HepG2 (cell line): ENCODE data around the gene MYO3B. TPM values are rescaled to one million over a fixed set of nuclear protein-coding genes. Genes with fewer than 3 reads are reported as not detected.

Source experiments
- ATAC-seq: fragments of 200-7000 bp; cut with Tn5 transposase; 3 replicates; pipeline ENCODE4 v1.9.1; 2020; ENCODE audit warnings: mild to moderate bottlenecking, moderate library complexity
- BruUV-seq: library from RNA; stranded (reverse); fragments of 400-500 nt; replicated peaks from 2 replicates; lab custom pipeline; 2021; lab: Mats Ljungman, UMichigan
- CTCF ChIA-PET: fragments of 300-600 bp; formaldehyde crosslinking; extraction: SDS; loops from one replicate; lab custom pipeline; 2021; ENCODE audit warnings: low total read pairs, inconsistent platforms, low intra/inter-chr PET ratio; lab: Yijun Ruan, JAX
- POLR2A ChIA-PET: fragments of 350-600 bp; sonication (Branson Sonifier 250); formaldehyde crosslinking; loops from one replicate; lab custom pipeline; 2020; ENCODE audit warnings: antibody characterized with exemption, inconsistent platforms; lab: Yijun Ruan, JAX
- DNase-seq: peaks from one replicate; pipeline ENCODE4 v3.0.0-alpha.2; 2015; ENCODE audit warnings: low spot score
- FAIRE-seq: peaks from 3 replicates; lab custom pipeline; 2011; peaks lifted over from hg19 to GRCh38; lab: Jason Lieb, UNC
- H2AFZ ChIP-seq: one replicate; pipeline ENCODE4 v1.6.1; 2011; ENCODE audit warnings: low read length, inconsistent platforms
- H3K27ac ChIP-seq: fragments of 300-600 bp; 3 replicates; pipeline ENCODE4 v1.8.0; 2011; ENCODE audit warnings: mixed run types, mild to moderate bottlenecking, mixed read lengths, low read length, inconsistent platforms; ENCODE audit not compliant: insufficient read depth; ENCODE audit errors: extremely low read length
- H3K27me3 ChIP-seq, 2 experiments: fragments of 200-600 bp in 1 of 2; 2 replicates in 1 of 2; 3 replicates in 1 of 2; pipeline versions ENCODE4 v1.6.0 to v1.8.0; 2011; ENCODE audit warnings: low read length in 2 of 2, mild to moderate bottlenecking in 2 of 2, moderate library complexity in 2 of 2, inconsistent platforms in 1 of 2; ENCODE audit not compliant: insufficient read depth in 2 of 2, control insufficient read depth in 1 of 2
- H3K36me3 ChIP-seq, 2 experiments: fragments of 200-600 bp in 1 of 2; replicated peaks in 1 of 2; 2 replicates in 1 of 2; 3 replicates in 1 of 2; pipeline versions ENCODE4 v1.5.1 to v1.8.0; 2011; ENCODE audit warnings: low read length in 2 of 2, inconsistent platforms in 1 of 2; ENCODE audit not compliant: insufficient read depth in 2 of 2, control insufficient read depth in 1 of 2
- H3K4me1 ChIP-seq: 2 replicates; pipeline ENCODE4 v1.5.1; 2012; ENCODE audit warnings: low read length, inconsistent platforms; ENCODE audit not compliant: insufficient read depth
- H3K4me2 ChIP-seq: 2 replicates; pipeline ENCODE4 v1.6.0; 2011; ENCODE audit warnings: low read depth, low read length, inconsistent platforms
- H3K4me3 ChIP-seq, 3 experiments: fragments of 200-600 bp in 1 of 3; sonication (generic), shearing (Covaris generic) in 1 of 3; replicated peaks in 1 of 3; 2 replicates each; pipeline ENCODE4 v1.5.1; 2011 to 2016; ENCODE audit warnings: low read length in 3 of 3, inconsistent platforms in 2 of 3, low read depth in 2 of 3, mild to moderate bottlenecking in 2 of 3, control low read depth in 1 of 3, mixed read lengths in 1 of 3; ENCODE audit not compliant: insufficient read depth in 1 of 3
- H3K79me2 ChIP-seq: one replicate; pipeline ENCODE4 v1.6.1; 2011; ENCODE audit warnings: low read length, inconsistent platforms; ENCODE audit not compliant: insufficient read depth
- H3K9ac ChIP-seq: 2 replicates; pipeline ENCODE4 v1.6.0; 2011; ENCODE audit warnings: mild to moderate bottlenecking, low read depth, low read length, inconsistent platforms; ENCODE audit not compliant: insufficient read depth
- H3K9me3 ChIP-seq: 2 replicates; pipeline ENCODE4 v1.5.1; 2012; ENCODE audit warnings: mild to moderate bottlenecking, low read length
- H4K20me1 ChIP-seq: 2 replicates; pipeline ENCODE4 v1.6.0; 2011; ENCODE audit warnings: inconsistent platforms, mild to moderate bottlenecking, low read length, moderate library complexity; ENCODE audit not compliant: insufficient read depth
- CREM ChIP-seq, 2 experiments: sonication (generic) in 1 of 2; formaldehyde crosslinking in 1 of 2; IDR thresholded peaks; 2 replicates each; pipeline versions ENCODE4 v1.4.0 to v1.6.1; 2016 to 2020; ENCODE audit warnings: antibody characterized with exemption in 1 of 2, mild to moderate bottlenecking in 1 of 2, missing genetic modification reagents in 1 of 2
- MBNL3 ChIP-seq: fragments of 250-450 bp; sonication (Bioruptor Pico); conservative IDR thresholded peaks from 2 replicates; pipeline ENCODE4 v1.8.0; 2022; ENCODE audit warnings: mild to moderate bottlenecking, inconsistent platforms
- MNT ChIP-seq: fragments of 450-650 bp; IDR thresholded peaks from 2 replicates; pipeline ENCODE4 v1.6.1; 2016
- SMAD3 ChIP-seq: sonication (generic); formaldehyde crosslinking; IDR thresholded peaks from 2 replicates; pipeline ENCODE4 v1.4.0; 2020; ENCODE audit warnings: missing genetic modification reagents
- ZFP36L2 ChIP-seq: sonication (generic); formaldehyde crosslinking; IDR thresholded peaks from 2 replicates; pipeline ENCODE4 v1.4.0; 2020; ENCODE audit warnings: missing genetic modification reagents
- ZNF33B ChIP-seq: sonication (generic); formaldehyde crosslinking; IDR thresholded peaks from 2 replicates; pipeline ENCODE4 v1.5.1; 2020; ENCODE audit warnings: mild to moderate bottlenecking, missing genetic modification reagents
- ZNF740 ChIP-seq: sonication (generic); formaldehyde crosslinking; IDR thresholded peaks from 2 replicates; pipeline ENCODE4 v1.4.0; 2020; ENCODE audit warnings: missing genetic modification reagents
- ZNF790 ChIP-seq: sonication (generic); formaldehyde crosslinking; IDR thresholded peaks from 2 replicates; pipeline ENCODE4 v1.8.0; 2022; ENCODE audit warnings: missing genetic modification reagents, mild to moderate bottlenecking, borderline replicate concordance
- WGBS: methylation state at CpG from one replicate; pipeline ENCODE4 v1.1.6; 2017; ENCODE audit warnings: low lambda C conversion rate; 5-methylcytosine and 5-hydroxymethylcytosine counted together
- in situ Hi-C: cut with HindIII; loops from 2 replicates; pipeline ENCODE4 v1.10.0; 2017; ENCODE audit warnings: low pct_unique_long_range_greater_than_20kb; ENCODE audit not compliant: extremely low pct_ligation_motif_present
- intact Hi-C: fragments of 100-400 bp; cut with micrococcal nuclease; formaldehyde crosslinking; loops from one replicate; pipeline ENCODE4 v1.10.0; 2022; ENCODE audit not compliant: unreplicated experiment
- polyA plus RNA-seq, 8 experiments: library from polyadenylated mRNA; depleted of rRNA in 3 of 8; stranded (reverse) in 7 of 8; unstranded in 1 of 8; fragments of >200 nt; fragmentation: Illumina TruSeq in 4 of 8; extraction: Trizol in 4 of 8; gene quantifications; 2 replicates each; pipeline versions ENCODE4 v1.2.1 to v1.2.3, GENCODE V29; 2011 to 2016; ENCODE audit warnings: low read depth in 4 of 8, missing spikeins in 1 of 8, mixed read lengths in 1 of 8; ENCODE audit not compliant: insufficient read depth in 1 of 8
- total RNA-seq, 5 experiments: library from RNA; depleted of rRNA; stranded (reverse); fragments of >200 nt; fragmentation: Illumina TruSeq; extraction: Trizol; gene quantifications; 2 replicates each; pipeline ENCODE4 v1.2.3, GENCODE V29; 2016; ENCODE audit warnings: low read depth in 1 of 5

Gene MYO3B
- total and polyA plus RNA-seq, 2 of the 13 experiments (the other 11 are each of a cell fraction or from before 2014, with no cell fraction given), result 0.01 TPM; not detected in 1

- DNase-seq (no peak), FAIRE-seq (no peak), ATAC-seq (no peak)
- ChIA-PET POLR2A (no interaction called here), CTCF (no interaction called here)
- no peaks in the 10 kb centered on the region for H3K36me3 ChIP-seq
- WGBS, result 0% methylated on average over 2 of the region's 2 CpGs
- no peak overlapping the region for H3K4me2 ChIP-seq
- no peak overlapping the region for H2AFZ ChIP-seq
- H3K9me3 ChIP-seq, result peaks cover 18% of the 10 kb centered on the region; the same call in 1 of the 2 replicates
- in situ Hi-C loops, result no loop called here
- BruUV-seq, result no TSS peak
- H3K27ac ChIP-seq, result no peak overlapping the region
- H3K4me1 ChIP-seq, result no peaks in the 10 kb centered on the region
- no peaks in the 10 kb centered on the region for H3K27me3 ChIP-seq
- H3K4me3 ChIP-seq, result no peak overlapping the region
- intact Hi-C loops, result no loop called here
- no peaks in the 10 kb centered on the region for H3K79me2 ChIP-seq
- H3K9ac ChIP-seq, result no peak overlapping the region
- H4K20me1 ChIP-seq, result no peaks in the 10 kb centered on the region
- 0 out of 2 replicates have a peak, but pooled peaks have one; percentile 11 for TF ChIP-seq MNT
- TF ChIP-seq MBNL3 (CRISPR knock-in tag), result no peak
Observed at GRCh38 chr2:170264522-170264860, 86.5 kb downstream of the MYO3B start.

- ATAC-seq (no peak), FAIRE-seq (no peak), DNase-seq (no peak)
- POLR2A ChIA-PET, result no interaction called here
- Histone ChIP-seq H3K79me2 (no peaks in the 10 kb centered on the region), H3K4me2 (no peak overlapping the region), H3K36me3 (no peaks in the 10 kb centered on the region), H3K27ac (no peak overlapping the region), H3K4me3 (no peak overlapping the region), H3K9ac (no peak overlapping the region), H3K27me3 (no peaks in the 10 kb centered on the region), H2AFZ (no peak overlapping the region), H3K9me3 (peaks cover 18% of the 10 kb centered on the region; the same call in 1 of the 2 replicates), H3K4me1 (no peaks in the 10 kb centered on the region), H4K20me1 (no peaks in the 10 kb centered on the region)
- intact Hi-C loops (no loop called here), in situ Hi-C loops (no loop called here)
- no TSS peak for BruUV-seq
- TF ChIP-seq SMAD3 (no peak), ZNF740 (CRISPR knock-in tag) (no peak), ZFP36L2 (no peak), ZNF790 (CRISPR knock-in tag) (no peak), ZNF33B (CRISPR knock-in tag) (no peak), CREM (IDR thresholded peaks at IDR 0.05) (no peak), CREM (CRISPR knock-in tag; IDR thresholded peaks at IDR 0.05) (no peak)
- CTCF ChIA-PET, result no interaction called here
Observed at GRCh38 chr2:170264865-170265264, 86.9 kb downstream of the MYO3B start.
